ENCODE measurements around the gene ANKS4B.
"Not testable (repeated sequence)": the region's sequence is repeated elsewhere in the genome, so short reads cannot be mapped to it uniquely, and the experiment has no call there.

Gene ANKS4B

GRCh38 chr16:21263640-21264570 is 30.4 kb downstream of the ANKS4B start:
- DNase-seq (ENCODE audit: low read depth) = no peak

GRCh38 chr16:21264571-21265036 is 31.1 kb downstream of the ANKS4B start:
- DNase-seq (ENCODE audit: low read depth) = no peak

- no peak for DNase-seq (ENCODE audit: low read depth)
Measured at GRCh38 chr16:21265104-21265837, 31.8 kb downstream of the ANKS4B start.

GRCh38 chr16:21267298-21267697 is 33.8 kb downstream of the ANKS4B start:
- no peak for DNase-seq (ENCODE audit: low read depth)

- no peak for DNase-seq (ENCODE audit: low read depth)
Measured at GRCh38 chr16:21268236-21268635, 34.7 kb downstream of the ANKS4B start.

GRCh38 chr16:21272253-21272652 is 38.8 kb downstream of the ANKS4B start:
- DNase-seq (ENCODE audit: low read depth) = no peak

- DNase-seq (ENCODE audit: low read depth) = not testable (repeated sequence)
Measured at GRCh38 chr16:21272763-21273162, 39.3 kb downstream of the ANKS4B start.

GRCh38 chr16:21274172-21274726 is 40.8 kb downstream of the ANKS4B start:
- no peak for DNase-seq (ENCODE audit: low read depth)

GRCh38 chr16:21275529-21275928 is 42.0 kb downstream of the ANKS4B start:
- no peak for DNase-seq (ENCODE audit: low read depth)

GRCh38 chr16:21276090-21276489 is 42.6 kb downstream of the ANKS4B start:
- no peak for DNase-seq (ENCODE audit: low read depth)

GRCh38 chr16:21277045-21277926 is 43.8 kb downstream of the ANKS4B start:
- DNase-seq (ENCODE audit: low read depth) = no peak

- DNase-seq (ENCODE audit: low read depth) = peak; percentile 26
Measured at GRCh38 chr16:21277927-21278706, 44.6 kb downstream of the ANKS4B start, which contains the start of gene CRYM. Gene CRYM (minus strand): TSS chr16:21278290. CDS start chr16:21278251, 39 bp downstream.

GRCh38 chr16:21279501-21279900 is 46.0 kb downstream of the ANKS4B start:
- no peak for DNase-seq (ENCODE audit: low read depth)

GRCh38 chr16:21281698-21282389 is 48.3 kb downstream of the ANKS4B start:
- DNase-seq (ENCODE audit: low read depth) = no peak

GRCh38 chr16:21283521-21284289 is 50.2 kb downstream of the ANKS4B start:
- no peak for DNase-seq (ENCODE audit: low read depth)

- no peak for DNase-seq (ENCODE audit: low read depth)
Measured at GRCh38 chr16:21284414-21284813, 50.9 kb downstream of the ANKS4B start.

- DNase-seq (ENCODE audit: low read depth) = no peak
Measured at GRCh38 chr16:21285314-21285713, 51.8 kb downstream of the ANKS4B start.

- not testable (repeated sequence) for DNase-seq (ENCODE audit: low read depth)
Measured at GRCh38 chr16:21289789-21290188, 56.3 kb downstream of the ANKS4B start.

Data from T follicular helper cell (primary cell).